Fibroblast of skin of left biceps (primary cell): ENCODE measurements around the gene PITPNC1.
"Not testable (repeated sequence)": the region's sequence is repeated elsewhere in the genome, so short reads cannot be mapped to it uniquely, and the experiment has no call there.

Source experiments
- DNase-seq, 2 experiments: peaks; one replicate each; pipeline ENCODE4 v3.0.0-alpha.2; 2013; ENCODE audit warnings: low read depth in 2 of 2

Gene PITPNC1

DNA sequence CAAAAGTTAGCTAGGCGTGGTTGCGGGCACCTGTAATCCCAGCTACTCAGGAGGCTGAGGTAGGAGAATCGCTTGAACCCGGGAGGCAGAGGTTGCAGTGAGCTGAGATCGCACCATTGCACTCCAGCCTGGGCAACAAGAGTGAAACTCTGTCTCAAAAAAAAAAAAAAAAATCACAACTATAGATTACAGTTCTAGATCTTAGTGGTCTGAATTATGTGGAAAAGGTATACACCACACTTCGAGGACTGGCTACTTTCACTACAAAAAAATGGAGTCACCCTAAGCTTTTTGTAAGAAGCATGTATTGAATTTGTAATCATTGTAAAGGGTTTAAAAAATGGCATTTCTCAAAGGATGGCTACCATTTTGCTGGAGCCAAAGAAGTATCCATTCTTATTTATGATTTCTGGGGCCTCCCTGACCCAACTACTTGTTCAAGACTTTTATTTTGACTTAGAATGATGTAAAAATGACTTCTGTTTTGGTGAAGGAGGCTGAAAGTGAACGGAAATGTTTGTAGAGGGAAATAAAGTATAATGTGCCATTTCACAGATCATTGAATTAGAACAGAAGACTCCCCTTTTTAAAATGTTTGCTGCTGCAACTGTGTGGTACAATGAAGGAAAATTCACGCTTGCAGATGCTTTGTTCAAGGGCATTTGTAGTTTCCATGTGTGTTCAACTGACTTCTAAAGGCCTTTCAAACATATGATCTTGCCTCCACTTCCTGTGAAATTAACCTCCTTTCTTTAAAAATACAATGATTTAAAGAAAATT, 303.6 kb downstream of the PITPNC1 start:
- DNase-seq = no peak

DNA sequence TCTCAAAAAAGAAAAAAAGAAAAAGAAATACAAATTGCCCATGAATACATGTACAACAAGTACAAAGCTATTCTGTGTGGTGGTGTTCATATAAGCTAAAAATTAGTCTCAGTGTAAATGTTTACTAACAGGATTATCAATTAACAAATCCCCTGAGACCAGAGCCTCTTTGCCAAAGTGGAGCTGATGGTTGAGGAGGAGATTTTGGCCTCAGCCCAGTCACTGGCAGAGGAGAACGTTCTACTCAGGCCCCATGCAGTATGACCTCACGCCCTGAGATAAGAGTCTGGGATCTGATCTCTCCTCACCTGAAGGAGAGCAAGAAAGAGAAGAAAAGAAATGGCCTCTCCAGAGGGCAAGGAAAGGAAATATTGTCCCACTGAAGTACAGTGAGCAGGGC, 305.1 kb downstream of the PITPNC1 start:
- no peak for DNase-seq

DNA sequence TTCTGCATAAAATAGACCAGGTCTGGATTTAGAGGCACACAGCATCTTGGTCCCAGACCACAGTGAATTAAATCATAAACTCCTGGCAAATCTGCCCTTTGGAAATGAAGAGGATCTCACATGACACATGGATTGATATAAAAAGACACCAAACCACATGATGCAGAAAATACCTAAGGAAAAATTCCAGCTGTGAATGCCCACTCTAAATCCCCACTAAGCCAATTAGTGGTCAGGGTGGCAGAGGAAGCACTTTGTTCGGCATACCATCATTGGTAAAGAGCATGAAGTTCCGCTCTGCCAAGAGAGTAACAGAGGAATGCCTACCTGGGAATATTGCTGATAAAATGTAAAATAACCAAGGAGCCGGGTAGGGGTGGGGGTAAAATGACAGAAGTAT, 308.3 kb downstream of the PITPNC1 start:
- DNase-seq = no peak

DNA sequence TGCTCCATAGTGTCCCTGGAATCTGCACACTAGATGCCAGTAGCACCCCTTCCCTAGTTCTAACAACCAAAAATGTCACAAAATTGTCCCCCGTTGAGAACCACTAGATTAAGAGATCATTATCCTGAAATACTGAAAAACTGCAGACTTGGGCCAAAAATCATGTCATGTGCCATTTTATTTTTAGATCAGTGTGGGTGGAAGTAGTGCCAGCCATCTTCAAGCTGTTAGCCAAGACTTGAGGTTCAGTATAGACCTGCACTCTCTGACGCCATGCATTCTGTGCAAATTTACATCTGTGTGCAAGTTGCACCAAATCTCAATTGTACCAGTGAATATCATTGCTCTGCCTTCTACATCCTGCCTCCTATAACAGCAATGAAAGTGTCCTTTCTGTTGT, 309.2 kb downstream of the PITPNC1 start:
- no peak for DNase-seq

DNA sequence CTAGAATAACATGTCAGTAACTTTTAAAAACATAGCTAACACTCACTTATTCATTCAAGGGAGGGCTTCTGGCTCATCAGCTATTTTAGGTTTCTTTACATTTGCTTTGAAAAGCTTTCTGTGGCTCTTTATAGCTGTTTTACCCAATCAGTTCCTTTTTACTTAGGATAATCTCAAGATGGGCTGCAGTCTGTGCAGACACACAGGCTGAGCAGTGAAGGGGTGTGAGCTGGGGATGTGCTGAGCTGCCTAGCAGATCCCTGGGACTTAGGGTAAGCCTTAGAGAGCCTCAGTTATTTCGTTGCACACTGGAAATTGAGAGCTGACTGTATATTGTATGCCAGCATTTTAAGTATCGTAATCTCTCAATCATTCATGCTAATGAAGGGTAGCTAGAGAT, 310.4 kb downstream of the PITPNC1 start:
- DNase-seq = no peak

DNA sequence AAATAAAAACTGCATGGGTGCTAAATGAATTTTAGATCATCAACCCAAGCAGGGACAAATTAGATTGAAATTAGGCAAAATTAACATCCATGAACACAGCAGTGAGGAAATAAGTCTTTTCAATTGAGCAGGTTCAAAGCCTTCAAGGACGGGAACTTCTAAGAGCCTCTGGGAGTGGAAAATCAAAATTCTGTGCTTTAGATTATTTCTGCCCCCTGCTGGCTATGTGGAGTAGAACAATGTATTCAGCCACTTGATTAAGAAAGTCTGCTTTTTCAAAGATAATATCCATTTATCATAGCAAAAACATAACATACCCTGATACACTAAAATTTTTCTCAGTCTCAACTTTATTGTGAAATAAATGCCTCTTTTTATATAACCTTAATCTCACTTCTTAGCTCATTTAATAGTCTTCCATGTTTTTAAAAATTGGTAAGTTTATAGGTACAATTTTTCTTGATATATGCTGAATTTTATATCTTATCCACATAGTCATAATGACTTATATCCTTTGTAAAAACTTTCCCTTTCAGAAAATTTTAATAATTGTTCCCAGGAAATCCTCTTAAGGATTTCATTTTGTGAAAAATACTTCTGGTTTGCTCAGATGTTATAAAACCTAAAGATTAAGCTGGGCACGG, 312.6 kb downstream of the PITPNC1 start:
- DNase-seq = peak; percentile 24 to 26

DNA sequence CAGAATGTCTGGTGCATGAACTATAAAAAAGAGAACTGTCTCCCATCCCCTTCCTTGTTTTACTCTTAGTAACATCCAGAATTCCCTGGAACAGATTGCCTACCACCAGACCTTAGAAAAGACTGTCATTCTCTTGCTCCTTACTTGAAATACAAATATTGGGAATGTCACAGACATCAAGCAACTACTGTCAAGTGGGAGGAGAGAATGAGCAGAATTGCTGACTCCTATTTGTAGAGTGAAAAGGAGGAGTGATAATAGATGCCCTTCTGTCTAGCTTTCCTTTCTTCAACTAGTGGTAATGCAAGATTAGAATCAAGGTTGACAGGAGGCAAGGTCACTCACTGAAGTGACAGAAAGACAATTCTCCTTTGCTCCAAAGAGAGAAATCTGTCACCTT, 316.7 kb downstream of the PITPNC1 start:
- DNase-seq = no peak

DNA sequence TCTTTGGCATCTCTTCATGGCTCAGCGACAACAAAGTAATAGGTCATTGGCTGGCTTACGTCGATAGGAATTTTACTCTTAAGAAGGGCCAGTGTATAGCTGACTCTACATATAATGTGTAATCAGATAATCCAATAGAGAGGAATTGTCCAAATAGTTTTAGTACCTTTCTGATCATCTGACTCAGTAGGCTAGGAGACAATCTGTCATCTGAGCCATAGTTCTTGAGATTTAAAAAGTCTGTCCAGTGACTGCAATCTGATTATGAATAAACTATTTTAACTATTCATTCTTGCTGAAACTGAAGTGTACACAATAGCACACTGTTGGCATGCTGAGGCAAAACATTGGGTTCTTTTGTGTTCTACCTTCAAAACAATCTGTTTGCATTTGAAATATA, 319.3 kb downstream of the PITPNC1 start:
- DNase-seq = no peak

DNA sequence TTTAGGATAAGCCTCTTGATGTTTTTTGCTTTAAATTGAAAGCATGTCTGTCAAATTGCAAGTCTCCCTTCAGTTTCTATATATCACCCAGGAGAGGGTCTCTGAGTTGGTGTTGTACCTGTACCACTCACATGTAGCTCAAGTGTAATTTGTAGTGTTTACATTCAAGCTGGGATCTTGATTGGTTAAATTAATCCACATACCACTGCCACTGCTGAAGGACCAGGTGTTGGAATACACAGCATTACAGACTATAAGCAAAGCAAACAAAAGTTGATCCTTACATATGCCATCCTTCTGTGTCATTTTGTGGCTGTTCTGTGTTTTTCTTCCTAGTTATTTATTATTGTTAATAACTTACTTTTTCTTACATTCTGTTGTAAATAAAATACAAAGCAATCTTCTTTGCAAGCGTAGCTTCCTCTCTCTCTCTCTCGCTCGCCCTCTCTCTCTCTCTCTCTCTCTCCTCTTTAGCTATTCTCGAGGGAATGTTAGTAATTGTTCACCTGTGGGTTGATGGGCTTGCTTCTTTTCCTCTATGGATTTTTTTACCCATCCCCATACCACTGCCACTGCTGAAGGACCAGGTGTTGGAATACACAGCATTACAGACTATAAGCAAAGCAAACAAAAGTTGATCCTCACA, 319.9 kb downstream of the PITPNC1 start:
- no peak for DNase-seq

DNA sequence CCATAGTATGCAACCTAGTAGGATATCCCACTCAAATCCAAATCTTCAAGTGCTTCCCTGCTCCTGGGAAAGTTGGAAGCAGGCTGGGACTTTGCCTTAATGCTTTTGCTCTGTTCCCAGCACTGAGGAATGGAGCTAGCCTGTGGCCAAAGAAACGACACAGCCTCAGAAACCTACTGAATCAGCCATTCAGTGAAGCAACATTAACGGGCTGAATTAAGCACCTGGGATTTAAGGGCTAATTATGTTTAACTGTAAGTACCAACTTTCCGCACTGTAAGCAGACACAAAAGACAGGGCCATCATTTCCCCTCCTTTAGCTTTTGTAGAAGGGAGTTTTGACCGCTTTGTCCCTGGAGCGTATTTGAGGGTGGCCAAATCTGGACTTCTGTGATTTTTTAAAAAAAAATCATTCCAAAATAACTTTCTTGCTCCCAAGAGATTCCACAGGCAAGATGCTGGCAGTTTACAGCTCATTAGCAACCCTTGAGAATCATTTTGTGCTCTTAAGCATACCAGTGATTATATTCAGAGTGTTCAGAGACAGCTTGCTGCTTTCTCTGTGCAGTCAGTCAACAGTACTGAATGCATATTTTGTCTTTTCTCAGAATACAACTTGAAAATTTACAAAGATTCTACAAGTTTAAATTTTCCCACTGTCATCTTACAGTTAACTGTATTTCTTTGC, 323.1 kb downstream of the PITPNC1 start:
- DNase-seq = no peak

DNA sequence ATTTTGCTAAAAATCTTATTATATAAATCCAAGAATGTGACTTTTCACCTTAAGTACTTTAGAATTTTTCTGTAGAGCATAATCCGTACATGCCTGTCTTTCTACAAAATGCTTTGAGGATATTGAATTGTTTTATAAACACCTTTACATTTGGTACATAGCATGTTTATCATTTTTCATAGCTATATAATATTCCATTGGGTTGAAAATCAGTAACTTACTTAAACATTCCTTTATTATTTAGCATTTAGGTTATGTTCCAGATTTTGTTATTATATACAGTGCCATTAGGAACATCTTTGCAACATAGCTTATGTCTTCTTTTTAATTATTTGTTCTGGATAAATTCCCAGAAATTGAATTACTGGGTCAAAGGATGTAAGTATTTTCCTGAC, 323.6 kb downstream of the PITPNC1 start:
- DNase-seq = no peak

DNA sequence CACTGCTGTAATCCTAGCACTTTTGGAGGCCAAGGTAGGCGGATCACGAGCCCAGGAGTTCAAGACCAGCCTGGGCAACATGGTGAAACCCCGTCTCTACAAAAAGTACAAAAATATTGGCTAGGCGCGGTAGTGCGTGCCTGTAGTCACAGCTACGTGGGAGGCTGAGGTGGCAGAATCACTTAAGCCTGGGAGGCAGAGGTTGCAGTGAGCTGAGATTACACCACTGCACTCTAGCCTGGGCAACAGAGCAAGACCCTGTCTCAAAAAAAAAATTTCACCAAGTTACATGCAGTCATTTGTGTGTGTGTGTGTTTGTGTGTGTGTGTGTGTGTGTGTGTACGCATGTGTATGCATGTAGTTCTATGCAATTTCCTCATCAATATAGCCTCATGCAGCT, 325.8 kb downstream of the PITPNC1 start:
- DNase-seq = not testable (repeated sequence)

DNA sequence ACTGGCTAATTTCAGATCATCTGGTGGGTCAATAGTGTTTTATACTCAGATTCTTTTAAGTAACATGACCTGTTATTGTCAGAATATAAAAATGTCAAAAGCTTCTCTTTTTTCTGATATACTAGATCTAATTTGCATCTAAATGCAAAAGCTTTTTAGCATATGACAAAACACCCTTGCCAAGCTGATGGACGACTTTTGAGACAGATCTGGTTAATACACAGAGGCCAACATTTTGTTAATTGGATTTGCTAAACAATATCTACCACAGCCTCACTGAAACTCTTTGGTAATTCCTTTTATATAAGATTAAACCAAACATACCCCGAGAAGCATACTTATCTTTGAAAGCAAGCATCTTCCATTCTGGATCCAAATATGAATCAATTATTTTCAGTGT, 330.4 kb downstream of the PITPNC1 start:
- no peak for DNase-seq

DNA sequence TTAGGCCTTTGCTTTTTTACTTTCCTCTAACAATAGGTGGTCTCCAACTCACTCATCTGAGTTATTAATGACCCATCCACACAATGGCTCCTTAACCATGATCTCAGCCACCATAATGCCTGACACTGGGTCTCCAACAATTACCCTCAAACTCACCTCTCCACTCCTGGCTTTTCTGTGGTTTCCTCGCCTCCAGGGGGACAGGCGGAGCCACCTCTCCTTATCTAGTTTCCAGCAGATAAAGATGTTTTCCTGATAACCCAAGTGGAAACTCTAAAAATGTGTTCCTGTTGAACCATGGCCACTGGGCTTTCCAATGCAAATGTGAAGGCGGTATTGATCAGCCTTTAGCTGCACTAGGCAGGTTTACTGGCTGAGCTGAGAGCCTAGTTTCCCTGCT, 331.3 kb downstream of the PITPNC1 start:
- DNase-seq = no peak

DNA sequence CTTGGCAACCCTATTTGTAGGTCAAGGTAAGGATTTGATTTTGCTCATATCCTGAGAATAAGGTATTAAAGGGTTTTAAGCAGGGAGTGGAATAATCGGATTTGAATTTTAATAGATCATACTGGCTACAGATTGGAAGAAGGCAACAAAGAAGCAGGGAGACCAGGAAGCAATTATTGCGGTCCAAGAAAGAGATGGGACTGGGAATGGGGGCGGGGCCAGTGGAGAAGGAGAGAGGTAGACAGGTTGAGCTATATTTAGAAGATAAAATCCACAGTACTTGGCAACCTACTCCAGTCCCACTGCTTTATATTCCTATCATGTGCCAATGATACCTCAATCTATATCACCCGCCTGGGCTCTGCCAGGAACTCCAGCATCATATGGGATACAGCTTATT, 334.8 kb downstream of the PITPNC1 start:
- no peak for DNase-seq

DNA sequence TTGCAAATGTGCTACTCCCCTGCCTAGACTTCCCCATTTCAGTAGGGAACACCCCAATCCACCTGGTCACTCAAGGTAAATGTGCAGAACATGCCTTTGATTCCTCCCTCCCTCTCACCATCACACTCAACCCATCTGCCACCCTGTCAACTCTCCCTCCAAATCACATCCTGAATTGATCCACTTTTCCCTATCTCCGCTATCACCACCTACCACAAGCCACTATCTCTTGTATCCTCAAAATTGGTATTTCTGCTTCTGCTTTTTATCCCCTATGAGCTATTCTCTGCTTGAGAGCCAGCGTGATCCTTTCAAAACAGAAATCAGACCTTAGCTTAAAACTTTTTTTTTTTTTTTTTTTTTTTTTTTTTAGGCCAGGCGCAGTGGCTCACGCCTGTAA, 335.3 kb downstream of the PITPNC1 start:
- DNase-seq = no peak

DNA sequence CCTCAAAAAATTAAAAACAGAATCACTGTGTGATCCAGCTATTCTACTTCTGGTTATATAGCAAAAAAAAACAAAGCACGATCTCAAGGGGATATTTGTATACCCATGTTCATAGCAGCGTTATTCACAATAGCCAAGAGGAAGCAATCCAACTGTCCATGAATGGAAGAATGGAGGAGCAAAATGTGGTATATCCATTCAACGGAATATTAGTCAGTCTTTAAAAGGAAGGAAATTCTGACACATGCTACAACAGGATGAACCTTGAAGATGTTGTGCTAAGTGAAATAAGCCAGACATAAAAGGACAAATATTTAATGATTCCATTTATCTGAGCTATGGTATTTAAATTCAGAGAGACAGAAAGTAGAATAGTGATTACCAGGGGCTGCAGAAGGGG, 336.1 kb downstream of the PITPNC1 start:
- DNase-seq = no peak

DNA sequence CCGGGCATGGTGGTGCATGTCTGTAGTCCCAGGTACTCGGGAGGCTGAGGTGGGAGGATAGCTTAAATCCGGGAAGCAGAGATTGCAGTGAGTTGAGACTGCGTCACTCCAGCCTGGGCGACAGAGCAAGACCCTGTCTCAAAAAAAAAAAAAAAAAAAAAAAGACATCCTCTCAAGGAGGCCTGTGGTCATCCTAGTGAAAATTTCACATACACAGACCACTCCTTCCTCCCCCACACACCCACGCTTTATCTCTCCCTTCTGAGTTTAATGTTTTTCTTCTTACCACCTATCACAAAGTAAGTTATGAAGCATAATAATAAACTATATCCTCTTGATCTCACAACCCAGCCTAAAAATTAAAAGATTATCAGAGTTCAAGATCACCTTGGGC, 339.3 kb downstream of the PITPNC1 start:
- DNase-seq = no peak

DNA sequence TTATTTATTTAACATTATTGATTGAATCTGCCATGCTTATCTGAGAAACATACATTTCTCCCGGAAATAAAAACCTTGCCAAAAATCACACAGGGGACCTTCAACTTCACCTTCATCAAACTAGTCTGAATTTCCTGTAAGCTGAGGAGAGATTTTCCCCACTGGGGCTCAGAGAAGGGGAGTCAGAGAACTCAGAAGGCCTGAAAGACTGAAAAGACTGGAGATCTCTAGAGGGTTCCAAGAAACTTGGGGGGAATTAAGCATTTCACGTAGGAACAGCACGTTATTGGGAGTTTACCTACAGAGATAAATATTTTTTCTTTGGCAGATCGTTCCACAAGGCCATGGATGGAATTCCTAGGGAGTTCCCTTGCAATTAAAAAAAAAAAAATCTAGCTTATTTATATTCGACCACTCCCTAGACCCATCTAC, 340.1 kb downstream of the PITPNC1 start:
- DNase-seq = no peak

DNA sequence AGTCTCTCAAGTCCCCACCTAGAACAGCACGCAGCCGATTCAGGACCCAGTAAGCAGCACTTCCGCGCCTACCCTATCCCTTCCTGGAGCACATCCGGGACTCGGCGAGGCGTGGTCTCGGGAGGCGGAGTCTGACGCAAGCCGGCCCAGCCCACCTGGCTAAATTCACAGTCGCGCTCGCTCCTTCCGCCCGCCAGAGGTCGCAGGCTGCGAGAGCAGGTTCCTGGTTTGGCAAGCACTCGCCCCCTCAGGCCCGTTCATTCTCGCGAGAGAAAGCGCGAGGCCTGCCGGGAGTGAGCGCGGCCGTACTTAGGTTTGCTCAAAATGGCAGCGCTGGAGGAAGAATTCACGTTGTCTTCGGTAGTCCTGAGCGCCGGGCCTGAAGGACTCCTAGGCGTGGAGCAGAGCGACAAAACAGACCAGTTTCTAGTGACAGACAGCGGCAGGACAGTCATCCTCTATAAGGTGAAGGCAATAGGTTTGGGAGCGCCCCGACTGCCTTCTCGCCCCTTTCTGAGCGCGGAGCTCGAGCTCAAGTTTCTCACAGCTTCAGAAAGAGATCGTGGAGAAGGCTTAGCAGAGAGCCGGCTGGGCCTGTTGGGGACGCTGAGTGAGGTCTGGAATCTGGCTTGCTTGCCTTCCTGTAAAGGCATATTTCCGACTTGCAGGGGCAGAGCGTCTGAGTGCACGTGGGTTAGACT, 340.7 kb downstream of the PITPNC1 start, which contains the start of gene NOL11:
NOL11 (plus strand) TSS at position 313 of the 701 bp plus-strand sequence; CDS start at position 325, 12 bp downstream.
- peak; percentile 95 for DNase-seq

DNA sequence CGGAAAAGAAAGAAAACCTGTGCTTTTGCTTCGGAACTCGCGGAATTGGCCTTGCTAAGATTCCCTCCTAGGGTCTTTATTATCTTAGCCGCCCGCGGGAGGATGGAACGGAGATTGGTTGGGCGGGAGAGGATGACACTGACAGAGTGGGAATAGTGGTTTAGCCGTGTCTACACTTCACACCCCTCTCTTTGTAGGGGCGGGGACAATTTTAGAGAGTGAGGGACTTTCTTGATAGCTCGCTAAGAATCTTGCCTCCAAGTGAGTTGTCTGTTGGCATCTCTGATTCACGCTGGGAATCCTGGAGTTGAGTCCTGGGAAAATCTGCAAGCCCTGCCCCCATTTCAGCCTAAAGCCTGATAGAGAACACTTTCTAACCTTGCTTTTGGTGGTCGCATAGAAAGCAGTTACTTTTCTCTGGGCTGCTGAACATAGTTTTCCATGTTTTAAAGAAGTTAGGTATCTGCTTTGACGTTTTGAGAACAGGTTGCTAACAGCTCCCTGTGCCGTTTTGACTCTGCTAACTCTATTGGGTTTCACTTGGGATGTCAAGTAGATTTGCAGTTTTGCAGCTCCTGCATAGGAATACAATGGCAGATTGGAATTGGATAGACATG, 341.4 kb downstream of the PITPNC1 start:
- DNase-seq = peak in 1 of 2 experiments; percentile 4
